ENCODE data around the gene TIMM13.

TIMM13 gene

DNA sequence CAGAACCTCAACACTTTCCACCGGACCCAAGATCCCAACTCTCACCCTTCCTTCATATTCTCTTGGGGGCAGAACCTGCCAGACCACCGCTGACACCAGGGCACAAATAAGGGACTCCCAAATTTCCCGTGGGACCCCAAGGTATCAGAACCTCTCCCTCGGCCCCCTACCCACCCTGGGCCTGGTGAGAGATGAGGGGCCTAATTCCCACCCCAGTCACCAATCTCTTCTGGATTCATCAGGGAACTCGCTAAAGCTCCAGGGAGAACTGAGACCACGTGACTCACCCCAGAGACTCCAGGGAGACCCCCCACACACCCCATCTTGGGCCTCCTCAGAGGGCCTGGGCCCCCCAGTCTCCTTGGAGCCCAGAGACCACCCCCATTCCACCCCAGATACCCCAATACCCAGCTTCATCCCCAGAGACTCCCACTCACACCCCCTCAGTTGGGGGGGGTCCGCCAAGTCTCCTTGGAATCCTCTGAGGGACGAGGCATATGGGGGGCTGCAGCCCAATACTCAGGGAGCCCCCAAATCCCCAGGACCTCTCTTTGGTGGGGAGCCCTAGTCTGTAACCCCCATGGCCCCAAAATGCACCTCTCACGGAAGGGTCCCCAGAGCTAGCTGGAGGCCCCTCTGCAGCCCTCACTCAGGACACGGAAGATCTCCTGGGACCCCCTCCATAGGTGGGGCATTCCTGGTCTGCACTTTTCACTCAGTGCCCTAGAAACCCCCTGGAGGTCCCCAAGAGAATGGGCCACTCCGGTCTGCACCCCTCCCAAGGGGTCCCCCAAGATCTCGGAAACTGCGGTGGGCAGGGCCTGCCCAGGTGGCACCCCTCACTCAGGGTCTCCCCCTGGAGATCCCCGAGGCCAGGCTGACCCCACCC is 27.8 kb upstream of the TIMM13 start:
- FAIRE-seq: no peak

DNA sequence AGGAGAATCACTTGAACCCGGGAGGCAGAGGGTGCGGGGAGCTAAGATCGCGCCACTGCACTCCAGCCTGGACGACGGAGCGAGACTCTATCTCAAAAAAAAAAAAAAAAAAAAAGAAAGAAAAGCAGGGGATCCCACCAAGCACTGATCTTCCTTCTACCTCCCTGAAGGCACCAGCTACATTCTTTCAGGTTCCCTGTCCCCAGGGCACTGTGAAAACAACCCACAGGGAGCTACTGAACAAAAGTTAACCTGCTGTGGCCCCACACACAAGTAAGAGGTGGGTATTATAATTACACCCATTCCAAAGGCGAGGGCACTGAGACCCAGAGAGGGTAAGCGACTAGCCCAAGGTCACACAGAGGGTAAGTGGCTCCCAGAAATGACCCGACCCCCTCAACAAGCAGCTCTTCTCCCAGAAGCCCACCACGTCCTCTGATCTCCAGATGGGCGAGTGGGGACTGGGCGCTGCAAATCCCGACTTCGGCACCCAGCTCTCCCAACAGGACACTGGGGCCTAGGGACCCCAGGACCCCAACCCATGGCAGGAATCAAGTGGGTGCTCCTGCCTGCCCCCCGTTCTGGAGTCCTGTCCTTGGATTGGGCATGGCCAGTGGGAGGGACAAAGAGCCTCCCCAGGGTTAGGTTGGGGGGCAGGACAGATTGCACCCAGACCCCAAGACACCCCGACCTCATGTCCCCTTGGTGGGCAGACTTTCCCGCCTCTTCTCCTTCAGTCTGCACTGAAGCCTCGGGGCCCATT is 27.0 kb upstream of the TIMM13 start:
- FAIRE-seq: no peak

DNA sequence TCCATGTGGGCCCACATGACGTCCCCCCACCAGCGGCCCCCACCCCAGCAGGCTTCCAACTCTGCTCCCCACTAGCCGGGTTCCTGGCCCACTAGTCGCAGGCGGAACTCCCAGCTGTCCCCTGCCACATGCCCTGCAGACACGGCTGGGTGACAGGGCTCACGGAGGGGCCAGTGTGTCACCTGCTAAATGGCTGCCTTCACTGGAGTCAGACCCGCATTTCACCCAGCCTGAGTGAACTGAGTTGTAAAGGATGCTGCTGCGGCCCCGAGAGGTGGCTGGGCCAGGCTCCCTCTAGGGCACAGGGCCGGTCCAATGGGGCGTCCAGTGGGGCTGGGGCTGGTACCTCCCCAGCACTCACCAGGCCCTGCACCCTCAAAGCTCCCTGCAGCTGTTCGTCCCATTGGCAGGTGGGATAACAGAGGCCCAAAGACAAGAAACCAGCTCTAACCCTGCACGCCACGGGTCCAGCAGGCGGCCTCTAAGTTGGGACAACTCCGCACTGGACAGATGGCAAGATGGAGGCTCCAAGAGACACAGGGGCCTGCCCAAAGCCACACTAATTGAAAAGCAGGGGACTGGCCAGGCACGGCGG is 26.1 kb upstream of the TIMM13 start:
- no peak for FAIRE-seq

DNA sequence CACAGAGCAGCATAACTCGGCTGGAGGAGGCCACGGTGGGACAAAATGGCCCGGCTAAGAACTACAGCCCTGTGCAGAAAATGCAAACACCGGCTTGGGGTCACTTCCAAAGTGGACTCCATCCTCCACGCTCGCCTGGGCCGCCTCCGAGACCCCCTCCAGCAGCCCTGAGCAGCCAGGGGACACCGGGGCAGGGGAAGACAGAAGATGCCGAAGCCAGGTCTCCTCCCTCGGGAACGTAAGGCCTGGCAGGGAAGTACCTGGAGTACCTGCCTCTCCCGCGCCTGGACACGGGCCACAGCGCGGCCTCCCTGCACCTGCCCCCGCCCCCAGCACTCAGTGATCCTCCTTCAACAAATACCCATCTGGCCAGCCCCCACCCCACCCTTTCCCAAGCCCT is 24.4 kb upstream of the TIMM13 start:
- no peak for FAIRE-seq

DNA sequence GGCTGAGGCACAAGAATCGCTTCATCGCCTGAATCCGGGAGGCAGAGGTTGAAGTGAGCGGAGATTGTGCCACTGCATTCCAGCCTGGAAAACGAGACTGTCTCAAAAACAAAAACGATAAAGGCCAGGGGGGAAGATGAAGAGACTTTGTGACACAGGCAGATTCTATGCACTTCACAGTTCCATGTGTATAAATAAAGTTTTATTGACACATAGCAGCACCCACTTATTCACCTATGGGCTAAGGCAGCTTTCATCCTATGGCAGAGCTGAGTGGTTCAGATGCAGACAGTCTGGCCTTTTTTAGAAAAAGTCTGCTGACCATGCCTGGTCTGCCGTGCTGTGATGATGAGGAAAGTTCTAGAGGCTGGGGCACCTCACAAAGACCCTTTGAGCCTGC is 23.8 kb upstream of the TIMM13 start:
- FAIRE-seq: no peak

DNA sequence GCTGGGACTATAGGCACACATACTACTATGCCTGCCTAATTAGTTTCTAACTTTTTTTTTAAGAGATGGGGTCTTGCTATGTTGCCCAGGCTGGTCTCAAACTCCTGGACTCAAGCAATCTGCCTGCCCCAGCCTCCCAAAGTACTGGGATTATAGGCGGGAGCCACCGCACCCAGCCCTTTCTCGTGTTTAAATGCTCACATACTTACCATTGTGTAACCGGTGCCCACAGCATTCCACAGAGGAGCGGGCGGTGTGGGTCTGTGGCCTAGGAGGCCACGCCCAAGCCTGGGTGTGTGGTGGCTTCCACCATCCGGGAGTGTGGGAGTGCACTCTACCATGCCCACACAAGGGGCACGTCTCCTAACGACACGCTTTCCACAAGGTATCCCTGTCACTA is 21.6 kb upstream of the TIMM13 start:
- FAIRE-seq: no peak

DNA sequence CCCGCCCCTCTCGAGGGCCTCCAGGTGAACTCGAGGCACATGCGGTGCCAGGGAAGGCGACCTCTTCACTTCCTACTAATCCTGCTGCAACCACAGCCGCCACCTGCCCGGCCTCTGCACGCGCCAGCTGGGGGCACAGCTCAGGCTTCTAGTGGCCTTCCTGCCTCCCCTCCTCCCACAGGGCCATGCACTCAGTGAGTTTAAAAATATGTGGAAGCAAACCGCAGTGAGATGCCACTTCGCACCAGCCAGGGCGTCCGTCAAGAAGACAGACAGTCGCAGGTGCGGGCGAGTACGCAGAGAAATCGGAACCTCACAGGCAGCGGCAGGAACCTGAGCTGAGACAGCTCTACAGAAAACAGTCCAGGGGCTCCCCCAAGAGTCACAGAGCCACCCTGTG is 19.0 kb upstream of the TIMM13 start:
- FAIRE-seq: no peak

DNA sequence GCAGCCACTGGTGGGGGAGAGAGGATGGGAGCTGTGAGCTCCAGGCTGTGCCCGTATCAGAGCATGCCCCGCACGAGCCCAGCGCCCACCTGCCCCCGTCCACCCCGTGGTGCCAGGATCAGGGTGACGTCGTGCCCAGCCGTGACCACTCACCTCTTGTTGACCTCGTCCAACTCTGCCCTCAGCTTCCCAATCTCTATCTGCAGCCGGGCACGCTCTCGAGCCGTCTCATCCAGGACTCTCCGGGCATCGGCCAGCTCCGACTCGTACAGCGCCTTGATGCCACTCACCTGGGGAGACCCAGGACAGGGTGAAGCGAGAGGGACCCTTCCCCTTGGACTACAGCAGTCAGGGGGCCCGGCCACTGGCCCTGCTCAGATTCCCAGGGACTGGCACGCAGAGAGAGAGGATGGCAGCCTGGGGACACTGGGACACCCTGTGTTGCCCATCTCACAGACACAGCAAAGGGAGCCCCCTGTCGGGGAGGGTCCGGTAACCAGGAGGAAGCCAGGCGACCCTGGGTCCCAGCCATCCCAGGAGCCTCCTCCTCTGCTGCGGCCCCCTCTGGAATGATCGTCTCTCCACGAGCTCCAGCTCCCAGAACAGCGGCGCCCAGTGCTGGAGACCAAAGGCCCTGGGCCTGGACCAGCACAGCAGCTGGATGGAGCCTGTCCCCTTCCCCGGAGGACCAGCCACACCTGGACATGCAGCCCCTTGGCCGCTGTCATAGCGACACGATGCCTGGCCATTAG is 17.0 kb upstream of the TIMM13 start:
- FAIRE-seq: no peak

DNA sequence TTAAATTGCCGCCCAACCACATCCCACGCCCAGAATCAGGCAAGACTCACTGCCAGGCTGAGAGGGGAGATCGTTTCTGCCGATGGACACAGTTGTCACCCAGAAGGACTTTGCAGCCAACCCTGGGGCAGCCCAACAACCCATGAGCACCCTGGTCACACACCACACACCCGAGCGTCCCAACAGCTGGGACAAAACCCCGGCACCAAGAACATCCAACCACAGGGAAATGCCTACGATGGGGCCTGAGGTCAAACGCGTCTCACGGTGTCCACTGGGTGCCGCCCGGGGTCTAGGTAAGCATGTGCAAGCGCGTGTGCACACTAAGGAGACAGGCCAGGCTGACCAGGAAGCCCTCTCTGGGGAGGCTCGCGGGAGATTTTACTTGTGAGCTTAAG is 16.4 kb upstream of the TIMM13 start:
- FAIRE-seq: no peak

DNA sequence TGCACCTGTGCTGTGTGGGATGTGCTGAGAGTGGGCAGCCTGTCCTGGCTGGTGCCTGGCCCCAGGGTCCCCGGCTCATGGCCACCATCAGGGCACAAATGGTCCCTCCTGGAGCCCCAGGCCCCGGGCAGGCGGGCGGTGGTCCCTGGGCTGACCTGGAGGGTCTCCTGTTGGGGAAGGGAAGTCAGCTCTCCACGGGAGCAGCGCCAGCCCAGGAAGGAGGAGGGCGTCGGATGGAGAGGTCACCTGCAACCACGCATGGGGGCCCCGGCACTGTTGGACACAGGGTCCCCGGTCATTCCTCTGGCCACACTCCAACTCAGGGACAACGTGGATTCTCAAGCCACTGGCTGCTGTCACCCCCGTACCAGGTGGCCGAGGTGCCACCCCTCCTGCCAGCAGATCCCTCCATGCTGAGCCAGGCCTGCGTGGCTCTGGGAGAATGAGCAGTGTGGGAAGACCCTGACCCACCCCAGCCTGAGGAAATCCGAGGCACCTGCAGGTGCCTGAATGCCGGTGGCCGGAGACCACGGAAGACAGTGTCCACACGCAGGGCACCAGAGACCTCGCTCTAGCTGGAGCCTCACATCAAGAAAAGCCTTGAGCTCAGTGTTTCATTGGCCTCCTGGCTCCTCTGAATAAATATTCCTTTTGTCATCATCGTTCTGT is 15.9 kb upstream of the TIMM13 start:
- FAIRE-seq: no peak

DNA sequence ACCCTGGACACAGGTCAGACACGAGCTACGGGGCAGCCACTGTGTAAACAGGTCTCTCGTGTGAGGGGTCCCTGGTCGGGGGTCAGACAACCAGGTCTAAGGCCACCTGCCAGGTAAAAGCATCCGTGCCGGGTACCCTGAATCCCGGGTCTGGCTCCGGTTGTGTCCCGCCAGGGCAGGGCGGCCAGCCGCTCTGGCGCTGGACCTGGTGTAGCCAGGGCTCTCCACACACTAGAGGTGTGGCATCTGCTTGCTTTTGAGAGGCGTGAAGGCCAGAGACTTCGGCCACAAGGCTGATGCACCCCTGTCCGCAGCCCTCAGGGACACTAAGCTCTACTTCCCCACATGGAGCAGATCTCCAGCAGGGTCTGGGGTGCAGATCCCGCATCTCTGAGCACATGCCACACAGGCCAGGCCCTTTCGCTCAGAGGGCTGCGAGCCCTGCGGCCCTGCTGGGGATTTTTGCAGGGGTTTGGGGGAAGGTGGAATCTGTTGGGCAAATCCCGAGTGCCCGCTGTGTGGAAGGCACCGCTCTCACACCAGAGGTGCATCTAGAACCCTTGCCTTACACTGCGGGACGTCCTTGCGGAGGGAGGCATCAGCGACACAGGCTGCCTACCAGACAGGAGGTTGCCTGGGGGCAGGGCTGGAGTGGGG is 13.8 kb upstream of the TIMM13 start:
- no peak for FAIRE-seq

DNA sequence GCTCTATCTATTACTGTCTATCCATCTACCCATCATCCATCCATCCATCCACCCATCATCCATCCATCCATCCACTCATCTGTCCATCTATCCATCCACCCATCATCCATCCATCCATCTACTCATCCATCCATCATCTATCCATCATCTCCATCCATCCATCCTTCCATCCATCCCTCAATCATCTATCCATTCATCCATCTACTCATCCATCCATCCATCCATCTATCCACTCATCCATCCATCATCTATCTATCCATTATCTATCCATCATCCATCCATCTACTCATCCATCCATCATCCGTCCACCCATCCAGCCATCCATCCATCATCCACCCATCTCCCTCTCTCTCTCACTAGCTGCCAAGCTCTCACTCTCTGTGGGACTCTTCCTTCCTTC is 13.1 kb upstream of the TIMM13 start:
- FAIRE-seq: no peak

DNA sequence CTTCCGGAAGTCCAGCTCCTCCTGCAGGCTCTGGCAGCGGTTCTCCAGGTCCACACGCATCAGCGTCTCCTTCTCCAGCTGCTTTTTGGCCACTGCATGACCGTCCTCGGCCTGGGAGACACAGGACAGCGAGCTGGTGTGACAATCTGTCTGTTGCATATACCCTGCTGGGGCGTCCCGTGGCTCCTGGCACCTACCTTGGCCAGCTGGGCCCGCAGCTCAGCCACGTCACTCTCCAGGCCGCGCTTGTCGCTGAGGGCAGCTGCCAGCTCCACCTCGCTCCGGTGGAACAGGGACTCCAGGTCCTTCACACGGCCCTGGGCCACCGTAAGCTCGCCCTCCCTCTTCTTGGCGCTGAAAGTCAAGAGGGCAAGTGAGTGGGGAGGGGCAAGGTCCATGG is 10.8 kb upstream of the TIMM13 start:
- no peak for FAIRE-seq

DNA sequence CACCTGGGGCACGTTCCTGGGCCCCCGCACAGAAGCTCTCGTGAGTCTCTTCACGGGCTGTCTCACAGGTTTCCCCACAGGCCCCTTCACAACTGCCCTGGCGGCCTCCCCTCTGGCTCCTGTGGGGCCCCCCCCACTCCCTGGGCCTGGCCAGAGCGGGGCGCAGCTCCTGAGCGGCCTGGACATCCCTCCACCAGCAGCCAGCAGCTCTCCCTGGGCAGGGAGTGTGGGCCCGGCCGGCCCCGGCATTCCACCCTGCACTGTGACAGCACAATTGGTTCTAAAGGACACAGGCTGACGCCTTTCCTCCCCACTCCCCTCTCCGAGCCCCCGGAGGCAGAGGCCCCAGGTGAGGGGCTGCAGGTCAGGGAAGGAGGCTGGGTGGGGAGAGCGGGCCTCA is 9.5 kb upstream of the TIMM13 start:
- FAIRE-seq: no peak

DNA sequence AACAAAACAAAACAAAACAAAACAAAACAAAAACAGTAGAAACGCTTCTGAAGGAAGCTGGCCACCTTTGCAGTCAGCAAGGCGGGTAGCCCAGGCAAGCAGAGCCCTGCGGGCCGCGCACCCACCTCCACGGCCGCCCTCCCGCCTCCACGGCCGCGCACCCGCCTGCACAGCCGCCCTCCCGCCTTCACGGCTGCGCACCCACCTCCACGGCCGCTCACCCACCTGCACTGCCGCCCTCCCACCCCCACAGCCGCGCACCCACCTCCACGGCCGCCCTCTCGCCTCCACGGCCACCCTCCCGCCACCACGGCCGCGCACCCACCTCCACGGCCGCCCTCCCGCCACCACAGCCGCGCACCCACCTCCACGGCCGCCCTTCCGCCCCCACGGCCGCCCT is 9.0 kb upstream of the TIMM13 start:
- no peak for FAIRE-seq

DNA sequence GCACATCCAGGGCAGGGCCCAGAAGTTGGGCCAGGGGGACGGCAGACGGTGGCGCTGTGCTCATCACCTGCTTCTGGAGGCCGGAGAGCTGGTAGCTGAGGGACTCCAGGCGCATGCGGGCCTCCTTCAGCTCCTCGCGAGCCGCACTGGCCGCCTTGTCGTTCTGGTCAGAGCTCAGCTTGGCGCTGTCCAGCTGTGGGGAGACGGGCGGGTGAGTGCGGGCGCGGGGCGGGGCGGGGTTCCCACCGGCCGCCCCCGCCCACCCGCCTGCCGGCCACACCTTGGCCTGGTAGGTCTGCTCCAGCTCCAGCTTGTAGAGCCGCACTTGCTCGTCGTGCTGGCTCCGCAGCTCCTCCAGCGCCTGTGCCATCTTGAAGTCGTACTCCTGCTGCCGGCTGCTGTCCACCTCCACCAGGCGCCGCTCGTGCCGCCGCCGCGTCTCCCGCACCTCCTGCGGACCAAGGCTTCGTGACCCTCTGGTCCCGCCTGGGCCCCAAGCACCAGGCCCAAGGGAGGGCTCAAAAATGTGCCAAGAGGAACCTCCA is 7.4 kb upstream of the TIMM13 start:
- FAIRE-seq: no peak

DNA sequence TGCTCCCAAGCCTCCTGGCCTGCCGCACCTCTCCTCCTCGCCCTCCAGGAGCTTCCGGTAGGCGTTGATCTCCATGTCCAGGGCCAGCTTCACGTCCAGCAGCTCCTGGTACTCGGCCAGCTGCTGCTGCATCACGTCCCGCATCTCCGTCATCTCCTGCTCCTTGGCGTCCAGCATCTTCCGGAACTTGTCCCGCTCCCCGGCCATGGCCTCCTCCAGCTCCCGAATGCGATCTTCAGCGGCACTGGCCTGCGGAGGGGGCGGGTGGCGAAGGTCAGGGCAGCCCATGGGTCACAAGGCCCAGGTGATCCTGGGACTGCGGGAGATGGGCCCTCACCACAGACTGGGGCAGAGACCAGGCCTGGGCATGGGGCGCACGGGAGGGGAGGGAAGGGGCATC is 6.9 kb upstream of the TIMM13 start:
- FAIRE-seq: no peak

DNA sequence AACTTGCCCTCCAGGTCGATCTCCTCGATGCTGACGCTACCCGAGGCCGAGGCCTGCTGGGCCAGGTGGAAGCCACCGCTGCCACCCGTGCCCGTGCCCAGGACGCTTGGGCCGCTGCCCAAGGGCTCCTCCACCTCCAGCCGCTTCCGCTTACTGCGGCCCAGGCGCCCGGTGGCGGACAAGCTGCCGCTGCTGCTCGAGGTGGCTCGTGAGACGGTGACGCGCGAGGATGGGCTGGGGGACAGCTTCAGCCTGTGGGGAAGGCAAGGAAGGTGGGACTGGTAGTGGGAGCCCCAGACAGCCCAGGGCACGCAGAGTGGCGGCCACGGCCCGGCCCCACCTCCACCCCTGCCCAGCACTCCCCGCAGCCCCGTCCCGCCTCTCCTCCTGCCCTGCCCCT is 6.5 kb upstream of the TIMM13 start:
- FAIRE-seq: no peak

DNA sequence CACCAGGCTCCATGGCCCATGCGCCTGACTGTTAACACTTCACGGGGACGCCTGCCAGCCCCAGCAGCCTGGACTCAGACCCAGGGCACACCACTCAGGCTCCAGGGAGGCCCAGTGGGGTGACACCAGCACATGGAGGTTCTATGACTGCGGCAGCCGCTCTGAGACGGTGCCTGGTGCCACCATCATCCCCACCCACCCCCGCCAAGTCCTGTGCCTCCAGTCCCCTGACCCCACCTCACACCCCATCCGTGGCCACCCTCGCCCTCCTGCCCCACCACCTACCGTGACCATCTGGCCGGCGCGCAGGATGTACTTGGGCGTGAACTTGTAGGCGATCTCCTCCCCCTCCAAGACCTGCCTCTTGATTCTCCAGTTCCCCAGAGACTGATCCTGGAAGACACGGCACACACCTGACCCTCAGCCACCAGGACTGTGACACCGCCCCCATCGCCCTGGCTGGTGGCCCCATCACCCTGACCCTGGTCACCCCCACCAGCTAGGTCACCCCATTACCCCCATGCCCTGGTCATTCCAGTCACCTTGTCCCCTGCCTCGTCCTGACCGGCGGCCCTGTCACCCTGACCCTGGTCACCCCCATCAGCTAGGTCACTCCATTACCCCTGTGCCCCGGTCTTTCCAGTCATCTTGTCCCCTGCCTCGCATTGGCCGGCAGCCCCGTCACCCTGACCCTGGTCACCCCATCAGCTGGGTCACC is 4.9 kb upstream of the TIMM13 start:
- FAIRE-seq: no peak

DNA sequence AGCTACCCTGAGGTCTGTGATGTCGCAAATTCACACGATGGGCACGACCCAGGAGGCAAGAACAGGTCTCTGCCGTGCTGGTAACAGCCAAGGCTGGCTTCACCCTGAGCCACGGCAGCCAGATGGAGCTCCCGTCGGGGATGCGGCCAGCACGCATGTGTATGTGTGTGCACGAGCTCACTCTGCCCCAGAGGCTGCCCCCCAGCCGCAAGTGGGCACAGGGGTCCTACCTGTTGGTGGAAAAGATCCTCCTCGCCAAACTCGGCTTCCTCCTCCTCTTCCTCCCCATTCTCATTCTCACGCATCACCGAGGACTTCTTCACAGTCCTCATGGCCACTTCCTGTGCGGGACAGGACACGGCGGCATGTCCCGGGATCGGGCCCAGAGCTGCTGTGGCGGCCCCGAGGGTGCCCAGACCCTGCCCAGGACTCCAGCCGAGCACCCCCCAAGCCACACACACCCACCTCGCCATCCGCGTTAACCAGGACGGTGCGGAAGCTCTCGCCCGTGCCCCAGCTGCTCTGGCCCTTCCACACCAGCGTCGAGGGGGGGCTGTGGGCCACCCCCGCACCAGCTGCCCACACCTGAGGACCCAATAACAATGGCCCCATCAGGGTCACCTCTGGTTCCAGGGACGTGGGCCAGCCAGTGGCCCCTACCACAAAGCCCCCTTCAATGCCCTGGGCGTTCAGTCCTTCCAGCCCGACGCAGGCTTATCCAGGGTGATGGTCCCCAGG is 4.1 kb upstream of the TIMM13 start:
- no peak for FAIRE-seq
